ACHN (cell line): ENCODE results near the gene LRGUK.

ENCODE experiments used
- DNase-seq: peaks from one replicate; pipeline ENCODE4 v3.0.0-alpha.2; 2015
- in situ Hi-C: cut with HindIII; loops from 2 replicates; pipeline ENCODE4 v1.10.0; 2017; ENCODE audit warnings: low sequenced_read_pairs, low pct_ligation_motif_present, low pct_unique_long_range_greater_than_20kb

The LRGUK gene

DNA sequence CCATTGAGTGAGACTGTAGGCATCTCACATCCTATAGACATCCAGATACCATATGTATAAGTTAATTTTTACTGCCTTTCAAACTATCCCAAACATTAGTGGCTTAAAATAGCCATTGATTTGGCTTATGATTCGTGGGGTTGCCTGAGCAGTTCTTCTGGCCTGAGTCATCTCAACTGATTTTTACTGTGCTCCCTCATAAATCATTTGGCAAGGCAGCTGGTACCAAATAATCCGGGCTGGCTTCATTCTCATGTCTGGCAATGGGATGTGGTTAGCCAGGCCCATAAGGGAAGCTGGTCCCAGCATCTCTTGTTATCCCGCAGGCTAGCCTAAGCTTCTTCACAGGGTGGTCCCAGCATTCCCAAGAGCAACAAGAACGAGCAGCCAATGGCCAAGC lies 6.7 kb upstream of the LRGUK start:
- in situ Hi-C loops: no loop called here
- DNase-seq: no peak

DNA sequence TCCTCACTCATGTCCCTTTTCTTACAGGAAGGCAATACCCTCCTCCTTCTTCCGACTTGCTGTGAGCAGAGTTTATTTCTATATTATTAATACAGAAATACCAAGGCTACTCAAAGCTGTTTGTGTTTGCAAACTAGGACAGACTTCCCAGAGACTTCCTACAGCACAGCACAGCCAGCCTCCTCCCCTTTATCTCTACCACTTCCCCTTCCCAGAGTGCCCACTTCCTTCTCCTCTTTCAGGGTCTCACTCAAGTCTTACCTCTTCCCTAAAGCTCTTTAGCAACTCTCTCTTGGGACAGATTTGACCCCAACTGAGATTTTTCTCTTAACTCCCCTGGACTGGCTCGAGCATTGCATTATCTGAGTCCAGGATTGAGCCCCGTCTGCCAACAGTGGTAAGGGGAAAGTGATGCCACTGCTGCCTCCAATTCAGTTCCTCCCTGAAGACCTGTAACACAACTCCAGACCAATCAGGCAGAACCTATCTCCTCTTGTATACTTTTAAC lies 5.5 kb upstream of the LRGUK start:
- in situ Hi-C loops: no loop called here

DNA sequence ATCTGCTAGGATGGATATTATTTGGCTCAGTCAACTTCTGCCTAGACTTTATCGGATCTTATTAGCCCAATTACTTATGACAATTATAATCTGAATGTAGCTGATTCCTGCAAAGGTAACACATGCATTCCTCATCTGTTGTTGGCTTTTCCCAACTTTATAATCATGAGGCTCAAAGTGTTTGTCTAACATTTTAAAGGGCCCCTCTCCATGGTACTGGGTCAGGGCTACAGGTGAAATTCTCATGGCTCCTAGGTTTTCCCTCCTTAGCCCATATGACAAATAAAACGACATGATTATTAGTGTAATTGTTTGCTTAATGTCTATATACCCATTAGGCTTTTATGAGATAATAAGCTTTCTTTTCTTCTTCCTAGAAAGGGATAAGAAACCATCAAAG lies 4.2 kb upstream of the LRGUK start:
- in situ Hi-C loops: no loop called here
- no peak for DNase-seq

More for the DNA sequence above, 5.5 kb upstream of the LRGUK start:
- no peak for DNase-seq

GRCh38 chr7:134126146-134126545 lies 994 bp upstream of the LRGUK start:
- no peak for DNase-seq
- in situ Hi-C loops: no loop called here

- DNase-seq: no peak
- in situ Hi-C loops: no loop called here
Measured at GRCh38 chr7:134126596-134126965, 559 bp upstream of the LRGUK start.

DNA sequence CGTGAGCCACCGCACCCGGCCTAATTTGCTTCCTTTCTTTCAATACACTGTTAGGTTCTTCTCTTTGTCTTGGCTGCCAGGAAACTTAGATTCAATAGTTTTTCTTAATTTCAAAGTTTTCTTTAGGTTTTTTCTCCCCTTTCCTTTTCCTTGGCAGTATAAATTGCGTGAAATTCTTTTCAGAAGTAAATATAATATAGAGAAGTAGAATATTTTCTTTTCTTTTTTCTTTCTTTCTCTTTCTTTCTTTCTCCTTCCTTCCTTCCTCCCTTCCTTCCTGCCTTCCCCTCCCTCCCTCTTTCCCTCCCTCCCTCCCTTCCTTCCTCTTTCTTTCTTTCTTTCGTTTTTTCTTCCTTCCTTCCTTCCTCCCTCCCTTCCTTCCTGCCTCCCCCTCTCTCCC lies 1.7 kb downstream of the LRGUK start:
- in situ Hi-C loops: no loop called here
- no peak for DNase-seq

DNA sequence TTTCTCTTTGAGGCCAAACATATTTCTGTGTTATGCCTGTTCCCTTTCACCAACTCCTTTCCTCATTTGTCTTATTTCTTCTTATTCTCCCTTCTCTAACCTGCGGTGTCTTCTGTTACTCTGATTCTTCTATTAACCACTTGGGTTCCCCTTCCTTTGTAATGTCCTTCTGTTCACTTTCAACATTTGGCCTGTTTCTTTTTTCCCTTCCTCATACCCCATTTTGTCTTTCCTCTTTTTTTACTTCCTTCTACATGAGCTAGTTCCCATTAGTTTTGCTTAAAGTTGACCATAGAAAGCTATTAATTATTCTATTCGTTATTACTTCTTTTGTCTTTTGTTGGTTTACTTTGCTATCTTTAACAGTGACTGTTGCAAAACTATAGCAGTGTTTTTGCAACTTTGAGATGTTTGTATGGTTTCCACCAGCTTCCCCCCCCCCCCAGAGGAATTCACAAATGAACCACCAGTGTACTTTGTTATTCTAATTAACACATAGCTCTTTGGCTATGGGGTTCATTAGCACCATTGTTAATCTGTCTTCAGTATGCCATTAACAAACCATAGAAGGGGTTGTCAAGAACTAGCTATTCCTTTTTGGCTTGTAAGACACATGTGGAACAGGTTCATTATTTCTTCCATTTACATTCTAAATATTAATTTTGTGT lies 2.9 kb downstream of the LRGUK start:
- in situ Hi-C loops: no loop called here
- no peak for DNase-seq

DNA sequence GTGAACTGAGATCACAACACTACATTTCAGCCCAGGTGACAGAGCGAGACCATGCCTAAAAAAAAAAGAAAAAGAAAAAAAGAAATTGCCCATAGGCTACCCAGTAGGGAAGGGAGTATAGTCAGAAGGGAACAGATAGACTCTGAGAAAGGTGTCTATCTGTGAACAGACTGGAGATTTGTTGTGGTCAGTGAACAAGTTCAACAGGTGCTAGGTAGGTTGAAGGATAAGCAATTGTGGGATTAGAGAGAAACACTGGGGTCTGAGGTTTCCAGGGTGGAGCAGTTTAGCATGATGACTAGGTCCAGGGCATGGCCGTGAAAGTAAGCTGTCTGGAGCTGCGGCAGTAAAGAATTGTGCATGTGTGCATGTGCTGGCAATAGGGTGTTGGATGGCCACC lies 6.9 kb downstream of the LRGUK start:
- DNase-seq: no peak

GRCh38 chr7:134140889-134141867 lies 14.0 kb downstream of the LRGUK start:
- in situ Hi-C loops: no loop called here
- DNase-seq: peak; percentile 70

More for the DNA sequence above, 6.9 kb downstream of the LRGUK start:
- in situ Hi-C loops: no loop called here

DNA sequence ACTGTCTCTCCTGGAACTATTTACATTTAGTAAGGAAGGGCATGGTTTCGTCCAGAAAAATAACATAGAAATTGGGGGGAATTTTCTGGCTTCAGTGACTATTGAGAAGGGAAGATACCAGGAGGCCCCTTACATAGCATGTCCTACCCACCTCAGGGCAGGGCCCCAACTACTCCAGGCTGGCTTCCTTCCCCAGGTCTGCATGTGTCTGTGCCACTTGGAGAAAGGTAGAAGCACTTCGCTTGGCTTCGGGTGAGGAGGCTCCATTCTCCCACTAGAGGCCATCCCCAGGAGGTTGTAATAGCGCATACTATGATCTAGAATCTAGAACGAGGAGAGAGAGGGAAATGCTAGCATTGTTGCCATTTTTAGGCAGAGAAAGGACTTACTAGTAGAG lies 14.7 kb downstream of the LRGUK start:
- in situ Hi-C loops: no loop called here
- DNase-seq: no peak

DNA sequence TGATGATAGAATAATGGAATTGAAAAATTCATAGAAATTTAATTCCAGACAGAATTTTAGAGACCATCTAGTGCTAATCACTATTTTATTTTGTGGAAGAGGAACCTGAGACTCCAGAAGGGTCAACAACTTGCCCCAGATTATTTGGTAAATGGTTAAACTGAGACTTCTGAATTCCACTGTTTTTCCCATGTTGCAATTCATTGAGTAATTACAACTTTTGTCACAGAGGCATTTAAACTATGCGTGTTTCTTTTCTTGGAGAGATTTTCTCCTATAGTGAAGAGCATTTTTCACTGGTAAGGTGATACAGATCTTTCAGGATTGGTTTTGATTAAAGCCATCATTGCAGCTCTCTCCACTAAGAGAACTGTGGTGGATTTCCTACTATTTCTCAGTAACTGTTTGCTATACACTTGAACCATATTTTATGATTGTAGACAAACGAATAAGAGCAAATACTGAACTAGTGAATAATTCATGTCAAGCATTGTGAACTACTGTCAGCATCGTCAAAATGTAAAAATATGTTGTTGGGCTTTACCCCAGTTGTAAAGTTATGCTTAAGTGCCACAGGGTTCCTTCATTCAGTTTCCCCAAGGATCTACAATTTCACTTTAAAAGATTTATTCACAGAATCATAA lies 26.5 kb downstream of the LRGUK start:
- in situ Hi-C loops: no loop called here
- DNase-seq: no peak

DNA sequence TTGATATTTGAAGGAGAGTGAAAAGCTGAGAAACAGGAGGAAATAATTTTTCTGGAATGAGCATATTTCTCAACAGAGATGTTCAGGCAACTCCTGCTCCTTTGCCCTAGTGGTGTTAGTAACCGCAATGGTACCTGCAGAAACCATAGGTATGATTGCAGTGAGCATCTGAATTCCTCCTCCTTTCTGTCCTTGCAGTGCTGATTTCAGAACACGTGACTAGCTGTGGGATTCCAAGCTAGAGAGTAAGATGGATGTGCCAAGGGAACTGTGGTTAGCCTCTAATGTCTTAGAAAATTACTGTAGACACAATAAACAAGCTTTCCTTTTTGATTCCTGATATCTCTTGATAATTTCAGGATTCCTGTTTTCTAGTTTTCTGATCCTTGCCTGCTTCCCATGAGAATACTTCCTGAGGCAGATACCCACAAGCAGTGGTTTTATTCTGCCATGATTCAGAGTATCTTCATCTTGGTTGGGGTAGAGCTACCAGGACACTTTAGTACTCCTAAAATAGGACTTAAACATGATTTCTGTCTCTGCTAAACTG lies 27.5 kb downstream of the LRGUK start:
- DNase-seq: no peak
- in situ Hi-C loops: no loop called here

- DNase-seq: no peak
- in situ Hi-C loops: no loop called here
Measured at GRCh38 chr7:134155206-134155605, 28.1 kb downstream of the LRGUK start.

GRCh38 chr7:134155871-134156270 lies 28.7 kb downstream of the LRGUK start:
- no peak for DNase-seq
- in situ Hi-C loops: no loop called here

DNA sequence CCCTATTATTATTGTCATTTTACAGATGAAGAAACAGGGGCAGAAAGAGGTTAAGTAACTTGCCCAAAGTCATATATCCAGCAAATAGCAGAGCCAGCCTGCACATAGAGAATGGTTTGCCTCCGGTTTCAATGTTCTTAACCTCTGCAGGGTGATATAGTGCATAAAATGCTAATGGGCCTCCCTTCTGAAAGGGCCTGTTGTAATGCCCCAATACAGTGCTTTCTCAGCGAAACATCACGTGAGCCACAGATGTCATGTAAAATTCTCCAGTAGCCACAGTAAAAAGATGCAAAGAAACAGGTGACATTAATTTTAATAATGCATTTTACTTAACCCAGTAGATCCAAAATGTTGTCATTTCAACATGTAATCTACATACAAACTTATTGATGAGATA lies 38.1 kb downstream of the LRGUK start:
- no peak for DNase-seq
- in situ Hi-C loops: no loop called here

- in situ Hi-C loops: no loop called here
- no peak for DNase-seq
Measured at GRCh38 chr7:134167250-134167649, 40.1 kb downstream of the LRGUK start.

- in situ Hi-C loops: no loop called here
- DNase-seq: no peak
Measured at GRCh38 chr7:134167841-134168240, 40.7 kb downstream of the LRGUK start.

DNA sequence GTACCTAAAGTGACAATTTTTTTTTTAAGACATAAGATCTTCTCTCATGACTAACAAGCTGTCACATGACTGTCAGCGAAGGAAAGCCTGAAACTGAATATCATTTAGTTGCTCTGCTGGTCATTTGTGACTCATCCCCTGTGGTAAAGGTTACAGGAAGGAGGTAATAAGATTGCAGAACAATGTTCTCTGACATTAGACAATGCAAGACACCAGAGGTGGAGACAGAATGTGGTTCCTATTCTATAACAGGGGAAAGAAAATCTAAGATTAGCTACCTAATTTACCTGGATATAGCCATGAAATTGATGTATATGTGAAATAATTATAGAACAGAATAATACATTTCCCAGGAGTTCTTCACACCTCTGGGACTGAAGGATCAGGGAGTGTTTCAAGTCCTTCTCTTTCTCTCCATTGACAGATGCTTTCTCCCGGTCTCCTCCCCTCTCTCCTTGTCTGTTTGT lies 47.7 kb downstream of the LRGUK start:
- in situ Hi-C loops: no loop called here

More for the DNA sequence above, 47.7 kb downstream of the LRGUK start:
- peak; percentile 93 for DNase-seq
